Small intestine (tissue), 7 donors: Measurements from ENCODE around the gene KCTD17. TPM values are rescaled to one million over a fixed set of nuclear protein-coding genes. Genes with fewer than 3 reads are reported as not detected.

Experiments used
- DNase-seq, 2 donors: peaks; one replicate each; pipeline versions ENCODE4 v3.0.0 to v3.0.0-alpha.2; 2013
- FAIRE-seq: peaks from 2 replicates; lab custom pipeline; 2012; peaks lifted over from hg19 to GRCh38; lab: Jason Lieb, UNC
- H3K27ac ChIP-seq, 3 donors: one replicate each; pipeline ENCODE4 v1.5.1; 2013; ENCODE audit warnings: low read length in 2 of 3, mild to moderate bottlenecking in 2 of 3, control low read depth in 1 of 3, inconsistent platforms in 1 of 3, low read depth in 1 of 3, moderate library complexity in 1 of 3
- H3K27me3 ChIP-seq, 3 donors: one replicate each; pipeline ENCODE4 v1.6.1; 2013; ENCODE audit warnings: low read length in 3 of 3, inconsistent platforms in 1 of 3; ENCODE audit not compliant: control insufficient read depth in 3 of 3, insufficient read depth in 3 of 3
- H3K36me3 ChIP-seq, 3 donors: one replicate each; pipeline ENCODE4 v1.6.1; 2013; ENCODE audit warnings: low read length in 3 of 3, inconsistent platforms in 1 of 3, low read depth in 1 of 3, mild to moderate bottlenecking in 1 of 3, moderate library complexity in 1 of 3; ENCODE audit not compliant: control insufficient read depth in 3 of 3, insufficient read depth in 2 of 3
- H3K4me1 ChIP-seq, 3 donors: one replicate each; pipeline ENCODE4 v1.6.1; 2013; ENCODE audit warnings: low read length in 2 of 3, inconsistent platforms in 1 of 3, low read depth in 1 of 3, mild to moderate bottlenecking in 1 of 3, moderate library complexity in 1 of 3; ENCODE audit not compliant: control insufficient read depth in 3 of 3, insufficient read depth in 2 of 3
- H3K4me3 ChIP-seq, 3 donors: one replicate each; pipeline ENCODE4 v1.5.1; 2013; ENCODE audit warnings: low read length in 3 of 3, control low read depth in 1 of 3, inconsistent platforms in 1 of 3, low read depth in 1 of 3, mild to moderate bottlenecking in 1 of 3, moderate library complexity in 1 of 3
- H3K9me3 ChIP-seq, 2 donors: one replicate each; pipeline ENCODE4 v1.6.1; 2013; ENCODE audit warnings: low read depth in 1 of 2, low read length in 1 of 2; ENCODE audit not compliant: control insufficient read depth in 2 of 2, insufficient read depth in 1 of 2
- whole genome bisulfite sequencing, 3 donors: extraction: QIAGEN DNeasy Blood & Tissue Kit; methylation state at CpG; one replicate each; pipeline ENCODE4 v1.1.7; 2013; 5-methylcytosine and 5-hydroxymethylcytosine counted together
- polyA plus RNA-seq, 4 donors: library from polyadenylated mRNA; stranded (reverse) in 3 of 4; unstranded in 1 of 4; fragments of 200-250 nt in 3 of 4; fragments of 120-200 nt in 1 of 4; gene quantifications; one replicate each; pipeline versions ENCODE4 v1.2.1 to v1.2.3, GENCODE V29; 2013
- donor health status: healthy with polysubstance abuse.
- donor health status: control.
- donor health status: control.
- donor health status: Bipolar disorder and iron deficiency.
- donor health status: healthy.

Gene KCTD17
- polyA plus RNA-seq, 4 donors: 3.6 to 18.8 (median 10.3) TPM

DNA sequence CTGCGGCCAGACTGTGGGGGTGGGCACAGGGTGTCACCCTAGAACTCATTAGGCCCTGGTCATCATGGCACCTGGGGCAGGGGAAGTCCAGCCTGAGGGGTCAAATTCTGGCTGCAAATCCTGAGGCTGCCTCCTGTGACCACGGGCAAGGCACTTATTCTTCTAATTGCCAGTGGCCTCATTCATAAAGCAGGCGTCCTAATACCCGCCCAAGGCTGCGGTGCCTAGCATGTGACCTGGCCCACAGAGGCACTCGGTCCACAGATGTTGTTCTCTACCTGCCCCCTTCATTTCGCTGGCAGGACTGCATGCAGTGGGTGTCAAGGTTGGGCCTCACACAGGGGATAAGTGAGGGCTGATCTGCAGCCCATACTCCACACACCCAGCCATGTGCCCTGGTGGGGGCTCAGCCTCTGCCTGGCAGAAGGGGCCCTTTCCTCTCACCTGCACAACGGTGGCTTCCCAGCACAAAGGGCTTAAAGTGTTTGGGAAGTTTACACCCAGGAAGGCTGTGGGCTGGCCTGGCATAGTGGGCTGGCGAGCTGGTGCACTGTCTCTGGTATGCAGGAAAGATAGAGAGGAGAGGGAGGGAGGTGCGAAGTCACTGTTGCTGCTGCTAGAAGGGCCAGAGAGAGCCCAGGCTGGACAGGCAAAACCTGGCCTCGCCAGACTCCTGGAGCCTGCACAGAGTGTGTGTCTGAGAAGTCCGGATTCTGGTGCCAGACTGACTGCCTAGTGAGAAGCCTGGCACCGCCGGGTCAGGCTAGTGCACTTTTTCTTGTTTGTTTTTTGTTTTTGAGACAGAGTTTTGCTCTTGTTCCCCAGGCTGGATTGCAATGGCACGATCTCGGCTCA lies 28.8 kb upstream of the KCTD17 start:
- no peak for FAIRE-seq
- no peak overlapping the region for H3K4me3 ChIP-seq

DNA sequence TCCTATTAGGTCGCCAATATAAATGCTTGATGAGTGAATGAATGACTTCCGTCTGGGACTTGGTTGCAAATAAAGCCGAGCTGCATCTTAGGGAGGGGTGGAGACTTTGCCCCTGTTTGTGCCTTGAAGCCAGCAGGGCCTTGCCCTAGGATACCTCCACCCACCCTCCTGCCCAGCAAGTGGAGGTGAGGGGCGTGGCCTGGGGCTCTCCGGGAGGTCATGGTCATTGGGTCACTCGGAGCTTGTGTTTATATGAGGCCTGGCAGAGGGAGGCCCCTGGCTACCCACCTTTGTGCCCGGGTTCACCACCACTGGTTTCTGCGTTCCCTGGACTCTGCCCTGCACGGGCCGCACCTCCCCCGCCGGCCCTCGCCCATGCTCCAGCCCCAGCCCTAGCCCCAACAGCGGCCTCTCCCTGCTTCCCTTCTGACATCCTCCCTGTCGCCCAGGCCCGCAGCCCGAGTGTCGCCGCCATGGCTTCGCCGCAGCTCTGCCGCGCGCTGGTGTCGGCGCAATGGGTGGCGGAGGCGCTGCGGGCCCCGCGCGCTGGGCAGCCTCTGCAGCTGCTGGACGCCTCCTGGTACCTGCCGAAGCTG lies 27.7 kb upstream of the KCTD17 start:
- Histone ChIP-seq H3K27me3 (no peaks in the 10 kb centered on the region), H3K4me3 (peak overlapping the region in 2 of 3 donors; percentile 64 to 75), H3K36me3 (peaks cover 4 to 58% (median 7%) of the 10 kb centered on the region in 3 donors), H3K27ac (peak overlapping the region; percentile 91 to 99 (median 95)), H3K9me3 (no peaks in the 10 kb centered on the region), H3K4me1 (peaks cover 0 to 72% (median 0%) of the 10 kb centered on the region in 3 donors)
- 45 to 74% (median 73%) methylated on average over 27 to 34 of the region's 34 CpGs for WGBS, 3 donors
- FAIRE-seq: no peak
- DNase-seq: peak; percentile 84 to 94

More for the DNA sequence above, 28.8 kb upstream of the KCTD17 start:
- H3K36me3 ChIP-seq: peaks cover 3 to 56% (median 3%) of the 10 kb centered on the region in 3 donors
- H3K27ac ChIP-seq: peak overlapping the region; percentile 91 to 99 (median 95)
- WGBS, 3 donors: 44 to 70% (median 48%) methylated on average over 16 of the region's 16 CpGs
- H3K4me1 ChIP-seq: peaks cover 0 to 69% (median 7%) of the 10 kb centered on the region in 3 donors
- H3K9me3 ChIP-seq: no peaks in the 10 kb centered on the region
- DNase-seq: peak in 1 of 2 donors; percentile 45
- H3K27me3 ChIP-seq: no peaks in the 10 kb centered on the region

DNA sequence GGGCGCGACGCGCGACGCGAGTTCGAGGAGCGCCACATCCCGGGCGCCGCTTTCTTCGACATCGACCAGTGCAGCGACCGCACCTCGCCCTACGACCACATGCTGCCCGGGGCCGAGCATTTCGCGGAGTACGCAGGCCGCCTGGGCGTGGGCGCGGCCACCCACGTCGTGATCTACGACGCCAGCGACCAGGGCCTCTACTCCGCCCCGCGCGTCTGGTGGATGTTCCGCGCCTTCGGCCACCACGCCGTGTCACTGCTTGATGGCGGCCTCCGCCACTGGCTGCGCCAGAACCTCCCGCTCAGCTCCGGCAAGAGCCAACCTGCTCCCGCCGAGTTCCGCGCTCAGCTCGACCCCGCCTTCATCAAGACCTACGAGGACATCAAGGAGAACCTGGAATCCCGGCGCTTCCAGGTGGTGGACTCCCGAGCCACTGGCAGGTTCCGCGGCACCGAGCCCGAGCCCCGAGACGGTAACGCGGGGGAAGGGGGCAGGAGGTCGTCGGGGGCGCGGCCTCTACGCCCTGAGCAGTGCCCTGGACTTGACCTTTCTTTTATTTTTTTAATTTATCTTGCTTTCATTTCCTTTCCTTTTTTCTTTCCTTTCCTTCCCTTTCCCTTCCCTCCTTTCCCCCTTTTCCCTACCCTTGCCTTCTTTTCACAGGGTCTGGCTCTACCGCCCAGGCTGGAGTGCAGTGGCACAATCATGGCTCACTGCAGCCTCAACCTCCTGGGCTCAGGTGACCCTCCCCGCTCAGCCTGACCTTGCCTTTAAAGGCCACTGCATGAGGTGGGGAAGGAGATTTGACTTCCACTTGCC lies 27.0 kb upstream of the KCTD17 start:
- Histone ChIP-seq H3K9me3 (no peaks in the 10 kb centered on the region), H3K27me3 (no peaks in the 10 kb centered on the region), H3K4me3 (peak overlapping the region in 2 of 3 donors; percentile 64 to 75), H3K4me1 (peaks cover 0 to 79% (median 0%) of the 10 kb centered on the region in 3 donors), H3K36me3 (peaks cover 9 to 65% (median 9%) of the 10 kb centered on the region in 3 donors), H3K27ac (peak overlapping the region; percentile 91 to 99 (median 95))
- DNase-seq (peak in 1 of 2 donors; percentile 54), FAIRE-seq (no peak)
- WGBS, 3 donors: 55 to 82% (median 55%) methylated on average over 61 to 71 of the region's 71 CpGs

DNA sequence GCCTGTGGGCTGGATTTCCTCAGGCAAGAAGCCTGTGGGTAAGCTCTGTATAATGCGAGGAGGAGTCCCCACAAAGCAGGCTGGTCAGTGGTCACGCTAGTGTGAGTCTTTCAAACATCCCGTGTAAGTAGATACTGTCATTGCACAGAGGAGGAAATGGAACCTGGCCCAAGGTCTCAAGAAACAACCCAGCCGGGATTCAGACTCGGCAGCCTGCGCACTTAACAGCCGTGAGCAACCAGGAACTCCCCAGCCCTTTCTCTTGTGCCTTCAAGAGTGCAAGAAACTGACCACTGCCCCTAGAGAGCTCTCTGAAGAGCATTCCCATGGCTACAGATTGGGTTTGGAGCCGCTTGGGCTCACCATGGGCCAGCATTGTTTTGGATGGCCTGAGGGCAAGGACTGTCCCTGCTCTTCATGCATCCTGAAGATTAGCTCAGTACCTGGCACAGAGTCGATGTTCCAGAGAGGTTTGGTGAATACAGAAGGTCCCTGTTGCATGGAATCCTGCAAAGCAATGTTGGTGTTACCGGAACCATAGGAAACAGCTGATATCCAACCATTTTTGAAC lies 26.0 kb upstream of the KCTD17 start:
- FAIRE-seq: no peak
- DNase-seq: peak in 1 of 2 donors; percentile 26
- peak overlapping the region; percentile 91 to 99 (median 95) for H3K27ac ChIP-seq
- peak overlapping the region in 2 of 3 donors; percentile 64 to 75 for H3K4me3 ChIP-seq
- no peaks in the 10 kb centered on the region for H3K27me3 ChIP-seq
- WGBS, 3 donors: 44 to 71% (median 52%) methylated on average over 10 of the region's 10 CpGs
- peaks cover 0 to 76% (median 0%) of the 10 kb centered on the region in 3 donors for H3K4me1 ChIP-seq
- H3K9me3 ChIP-seq: no peaks in the 10 kb centered on the region
- peaks cover 9 to 75% (median 9%) of the 10 kb centered on the region in 3 donors for H3K36me3 ChIP-seq

DNA sequence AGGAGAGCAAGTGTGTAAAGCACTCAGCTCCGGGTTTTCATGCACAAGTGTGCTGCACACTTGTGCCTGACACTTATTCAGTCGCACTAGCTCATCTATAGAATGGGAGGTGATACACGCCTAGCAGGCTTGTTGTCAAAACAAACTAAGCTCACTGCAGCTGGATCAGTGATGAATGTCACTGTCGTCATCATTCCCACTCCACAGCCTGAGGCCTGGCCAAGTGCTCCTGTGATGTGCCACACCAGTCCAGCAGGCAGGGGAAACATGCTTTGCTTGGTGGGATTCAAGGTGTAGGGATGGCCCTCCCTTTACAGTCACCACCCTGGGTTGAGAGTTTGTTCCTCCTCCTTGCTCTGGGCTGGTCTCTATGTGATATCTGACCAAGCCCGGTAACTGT lies 25.2 kb upstream of the KCTD17 start:
- DNase-seq: no peak
- H3K27ac ChIP-seq: peak overlapping the region in 2 of 3 donors; percentile 95 to 99
- H3K9me3 ChIP-seq: no peaks in the 10 kb centered on the region
- peaks cover 0 to 75% (median 3%) of the 10 kb centered on the region in 3 donors for H3K4me1 ChIP-seq
- peaks cover 9 to 80% (median 12%) of the 10 kb centered on the region in 3 donors for H3K36me3 ChIP-seq
- no peaks in the 10 kb centered on the region for H3K27me3 ChIP-seq
- H3K4me3 ChIP-seq: peak overlapping the region in 2 of 3 donors; percentile 64 to 75
- 57 to 81% (median 72%) methylated on average over 5 of the region's 5 CpGs for WGBS, 3 donors
- no peak for FAIRE-seq

DNA sequence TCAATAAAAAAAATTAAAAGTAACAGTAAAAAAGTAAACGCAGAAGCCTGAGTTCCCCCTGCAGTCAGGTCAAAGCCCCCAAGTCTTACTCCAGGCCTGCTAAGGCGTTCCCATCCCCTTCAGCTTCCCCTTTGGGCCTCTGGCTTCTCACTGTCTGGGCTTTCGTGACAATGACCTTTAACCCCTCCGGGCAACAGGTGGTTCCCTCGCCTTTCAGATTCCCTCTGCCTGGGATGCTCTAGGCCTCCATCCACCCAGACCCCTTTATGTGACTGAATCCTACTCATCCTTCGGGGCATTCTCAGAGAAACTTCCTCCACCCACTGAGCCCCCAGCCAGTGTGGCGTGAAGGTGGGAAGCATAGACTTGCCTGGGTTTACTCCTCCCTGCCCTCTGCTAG lies 24.0 kb upstream of the KCTD17 start:
- Histone ChIP-seq H3K36me3 (peaks cover 9 to 81% (median 12%) of the 10 kb centered on the region in 3 donors), H3K27ac (peak overlapping the region in 1 of 3 donors; percentile 53), H3K4me3 (no peak overlapping the region), H3K4me1 (peaks cover 0 to 74% (median 3%) of the 10 kb centered on the region in 3 donors), H3K27me3 (no peaks in the 10 kb centered on the region), H3K9me3 (no peaks in the 10 kb centered on the region)
- FAIRE-seq (no peak), DNase-seq (no peak)
- 46 to 73% (median 53%) methylated on average over 7 of the region's 7 CpGs for WGBS, 3 donors

DNA sequence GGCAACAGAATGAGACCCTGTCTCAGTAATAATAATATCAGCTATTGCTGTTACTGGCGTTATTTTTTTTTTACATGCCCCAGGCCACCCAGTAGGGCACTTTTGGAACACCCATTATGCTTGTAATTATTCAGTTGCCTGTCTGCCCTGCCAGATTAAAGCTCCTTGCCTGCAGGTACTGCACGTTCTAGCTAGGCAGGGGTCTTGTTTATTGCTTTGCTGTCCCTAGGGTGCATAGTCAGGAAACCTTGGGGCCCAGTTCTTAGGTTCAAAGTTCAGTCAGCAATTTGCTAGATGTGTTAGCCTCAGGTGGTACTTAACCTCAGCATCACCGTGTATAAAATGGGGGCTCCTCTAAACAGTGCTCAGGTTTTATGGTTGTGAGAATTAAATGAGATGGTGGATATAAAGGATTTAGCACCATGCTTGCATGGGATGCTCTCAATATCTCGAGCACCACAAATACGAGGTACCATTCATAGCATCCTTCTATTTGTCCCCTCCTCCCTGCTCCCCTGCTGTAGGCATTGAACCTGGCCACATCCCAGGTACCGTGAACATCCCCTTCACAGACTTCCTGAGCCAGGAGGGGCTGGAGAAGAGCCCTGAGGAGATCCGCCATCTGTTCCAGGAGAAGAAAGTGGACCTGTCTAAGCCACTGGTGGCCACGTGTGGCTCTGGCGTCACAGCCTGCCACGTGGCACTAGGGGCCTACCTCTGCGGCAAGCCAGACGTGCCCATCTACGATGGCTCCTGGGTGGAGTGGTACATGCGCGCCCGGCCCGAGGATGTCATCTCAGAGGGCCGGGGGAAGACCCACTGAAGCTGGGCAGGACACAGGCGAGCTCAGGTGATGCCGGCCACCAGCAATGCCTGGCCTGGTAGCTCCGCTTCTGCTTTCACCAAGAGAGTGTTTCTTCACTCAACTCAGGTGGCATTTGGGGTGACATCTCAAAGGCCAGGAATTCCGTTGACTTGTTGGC lies 22.6 kb upstream of the KCTD17 start:
- Histone ChIP-seq H3K27ac (peak overlapping the region in 2 of 3 donors; percentile 18 to 24), H3K9me3 (no peaks in the 10 kb centered on the region), H3K4me1 (peaks cover 2 to 73% (median 8%) of the 10 kb centered on the region in 3 donors), H3K27me3 (no peaks in the 10 kb centered on the region), H3K36me3 (peaks cover 9 to 80% (median 12%) of the 10 kb centered on the region in 3 donors), H3K4me3 (no peak overlapping the region)
- no peak for FAIRE-seq
- WGBS, 3 donors: 82 to 90% (median 83%) methylated on average over 22 of the region's 22 CpGs
- DNase-seq: no peak
